8988T (cell line): ENCODE results near the gene SASH3.

Source experiments
- DNase-seq: peaks from one replicate; pipeline ENCODE4 v3.0.0; 2011

The SASH3 gene

GRCh38 chrX:129760155-129760554, 19.6 kb upstream of the SASH3 start:
- no peak for DNase-seq

GRCh38 chrX:129760981-129761380, 18.8 kb upstream of the SASH3 start:
- no peak for DNase-seq

- no peak for DNase-seq
Measured at GRCh38 chrX:129761596-129761995, 18.2 kb upstream of the SASH3 start.

GRCh38 chrX:129762448-129762847, 17.3 kb upstream of the SASH3 start:
- no peak for DNase-seq

GRCh38 chrX:129763666-129764065, 16.1 kb upstream of the SASH3 start:
- no peak for DNase-seq

GRCh38 chrX:129768186-129768585, 11.6 kb upstream of the SASH3 start:
- no peak for DNase-seq

- DNase-seq: no peak
Measured at GRCh38 chrX:129768586-129769466, 10.9 kb upstream of the SASH3 start.

- DNase-seq: no peak
Measured at GRCh38 chrX:129769467-129770154, 10.1 kb upstream of the SASH3 start.

- DNase-seq: no peak
Measured at GRCh38 chrX:129771266-129771995, 8.3 kb upstream of the SASH3 start.

GRCh38 chrX:129772796-129773431, 6.8 kb upstream of the SASH3 start:
- DNase-seq: no peak

- DNase-seq: no peak
Measured at GRCh38 chrX:129773649-129774458, 5.9 kb upstream of the SASH3 start.

- no peak for DNase-seq
Measured at GRCh38 chrX:129777218-129778030, 2.3 kb upstream of the SASH3 start.

- DNase-seq: no peak
Measured at GRCh38 chrX:129779086-129779672, 570 bp upstream of the SASH3 start.

GRCh38 chrX:129780441-129781105, 824 bp downstream of the SASH3 start:
- DNase-seq: no peak

GRCh38 chrX:129781134-129781672, 1.5 kb downstream of the SASH3 start:
- no peak for DNase-seq

GRCh38 chrX:129781680-129782495, 2.1 kb downstream of the SASH3 start:
- DNase-seq: no peak

- no peak for DNase-seq
Measured at GRCh38 chrX:129782706-129783105, 3.0 kb downstream of the SASH3 start.

- no peak for DNase-seq
Measured at GRCh38 chrX:129783291-129783713, 3.6 kb downstream of the SASH3 start.

- no peak for DNase-seq
Measured at GRCh38 chrX:129784371-129784770, 4.6 kb downstream of the SASH3 start.
